HG03565 (cell line): ENCODE results near the gene MYO18B.

Source experiments
- ATAC-seq: cut with Tn5 transposase; IDR thresholded peaks from one replicate; pipeline ENCODE4 v1.9.1; 2021; ENCODE audit warnings: mild to moderate bottlenecking, moderate library complexity; ENCODE audit not compliant: unreplicated experiment

Gene MYO18B

DNA sequence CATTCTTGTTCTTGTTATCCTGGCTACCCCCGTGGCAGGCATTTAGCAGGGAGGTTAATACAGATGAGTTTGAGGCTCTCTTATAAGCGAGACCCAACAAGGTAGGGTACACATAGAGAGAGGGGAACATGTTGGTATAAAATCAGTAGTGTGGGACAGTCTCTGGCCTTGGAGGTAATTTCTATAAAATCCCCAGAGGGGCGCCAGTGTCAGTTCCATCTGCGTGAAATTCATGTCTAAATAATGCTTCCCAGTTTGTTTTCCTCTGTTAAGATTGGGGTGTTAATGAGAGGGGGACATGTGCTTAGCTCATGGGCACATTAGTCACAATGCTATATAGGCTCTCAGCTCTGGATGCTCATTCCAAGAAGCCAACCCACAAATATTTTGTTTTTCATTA is 150.7 kb downstream of the MYO18B start:
- ATAC-seq = no peak

DNA sequence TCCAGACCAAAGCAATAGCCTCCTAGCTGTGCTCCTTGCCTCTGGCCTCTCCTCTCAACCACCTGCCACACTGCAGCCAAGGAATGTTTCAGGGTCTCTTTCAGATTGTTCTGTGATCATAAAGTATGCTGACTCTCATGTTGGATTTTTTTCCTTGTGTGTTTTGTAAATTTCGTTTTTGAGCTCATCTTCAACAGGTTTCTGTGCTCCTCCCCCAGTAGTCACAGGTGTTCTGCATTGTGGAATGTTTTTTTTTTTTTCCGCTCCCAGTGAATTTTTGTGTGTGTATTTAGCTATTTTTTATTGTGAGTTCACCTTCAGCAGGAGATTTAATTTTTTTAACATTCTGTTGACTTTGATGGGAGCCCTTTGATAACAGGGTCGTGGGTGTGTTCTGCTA is 153.7 kb downstream of the MYO18B start:
- no peak for ATAC-seq

GRCh38 chr22:25896098-25896497 is 154.1 kb downstream of the MYO18B start:
- ATAC-seq = no peak

DNA sequence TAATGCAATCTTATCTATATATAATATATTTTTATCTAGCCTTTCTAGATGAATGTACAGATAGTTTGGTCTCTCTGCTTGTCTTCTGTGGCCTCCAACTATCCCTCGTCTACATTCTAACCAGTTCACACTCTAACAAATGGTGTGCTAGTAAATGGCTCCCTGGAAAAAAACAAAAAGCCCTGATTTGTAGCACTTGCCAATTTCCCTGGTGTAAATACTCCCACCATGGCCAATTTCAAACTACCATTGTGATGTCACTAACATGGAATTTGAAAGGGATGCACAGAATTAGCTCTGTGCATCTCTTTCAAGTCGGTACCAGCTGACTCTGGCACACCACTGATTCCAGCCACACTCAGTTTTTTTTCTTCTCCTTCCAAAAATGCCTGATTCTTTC is 154.6 kb downstream of the MYO18B start:
- no peak for ATAC-seq

- no peak for ATAC-seq
These were observed 156.8 kb downstream of the MYO18B start for GRCh38 chr22:25898707-25899365.

DNA sequence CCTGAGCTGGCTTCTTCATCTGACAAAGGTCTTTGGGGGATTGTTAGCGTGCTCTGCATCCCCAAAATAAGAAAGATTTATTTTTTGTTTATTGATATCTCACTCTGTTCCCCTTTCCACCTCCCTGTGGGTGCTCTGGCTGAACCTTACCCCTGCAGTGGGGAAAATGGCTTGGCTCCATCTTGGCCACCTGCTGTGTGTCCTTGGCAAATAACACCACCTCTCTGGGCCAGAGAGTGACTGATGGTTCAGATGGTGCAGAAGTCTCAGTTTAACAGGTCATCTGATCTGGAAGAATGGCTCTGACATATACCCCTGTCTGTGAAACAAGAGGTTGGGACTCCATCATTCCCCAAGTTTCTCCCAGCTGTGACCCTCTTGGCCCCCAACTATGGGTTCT is 157.6 kb downstream of the MYO18B start:
- no peak for ATAC-seq

DNA sequence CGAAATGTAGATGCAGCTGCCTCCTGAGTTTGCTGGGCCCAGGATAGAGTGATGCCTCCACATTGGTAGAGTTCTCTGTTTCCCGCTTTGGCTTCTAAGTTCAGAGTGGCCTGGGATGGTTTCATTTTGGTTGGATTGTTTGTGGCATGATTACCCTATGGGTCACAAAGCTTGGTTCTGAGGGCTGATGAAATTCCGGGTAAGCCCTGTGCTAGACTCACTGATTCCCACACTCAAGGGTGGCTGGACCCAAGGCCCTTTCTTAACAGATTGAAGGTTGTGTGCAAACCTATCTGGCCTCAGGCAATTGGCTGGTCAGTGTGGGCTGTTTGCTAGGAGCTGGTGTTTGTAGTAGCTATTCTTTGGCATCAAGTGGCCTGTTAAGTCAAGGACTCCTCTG is 158.4 kb downstream of the MYO18B start:
- ATAC-seq = no peak

- ATAC-seq = no peak
These were observed 158.9 kb downstream of the MYO18B start for GRCh38 chr22:25900880-25901279.

GRCh38 chr22:25902402-25902801 is 160.4 kb downstream of the MYO18B start:
- no peak for ATAC-seq

- ATAC-seq = no peak
These were observed 161.3 kb downstream of the MYO18B start for GRCh38 chr22:25903294-25903693.

- ATAC-seq = no peak
These were observed 166.2 kb downstream of the MYO18B start for GRCh38 chr22:25908212-25908611.

DNA sequence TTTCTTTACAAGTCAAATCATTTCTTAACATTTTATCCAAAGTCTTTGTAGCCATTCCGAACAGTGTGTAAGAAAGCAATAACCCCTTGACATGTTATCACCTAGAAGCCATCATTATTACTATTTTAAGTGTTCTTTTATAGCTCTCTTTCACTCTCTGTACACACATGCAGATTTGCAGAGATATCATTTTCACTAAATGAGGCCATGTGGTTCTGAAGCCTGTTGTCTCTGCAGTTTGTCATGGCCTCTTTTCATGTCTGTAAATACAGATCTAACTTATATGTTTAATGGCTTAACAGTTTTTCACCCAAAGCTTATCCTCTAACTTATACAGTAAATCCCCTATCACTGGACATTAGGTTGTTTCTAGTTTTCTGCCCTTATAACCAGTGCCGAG is 166.8 kb downstream of the MYO18B start:
- ATAC-seq = no peak

GRCh38 chr22:25909614-25910387 is 167.8 kb downstream of the MYO18B start:
- ATAC-seq = no peak

GRCh38 chr22:25911243-25911972 is 169.4 kb downstream of the MYO18B start:
- ATAC-seq = no peak

DNA sequence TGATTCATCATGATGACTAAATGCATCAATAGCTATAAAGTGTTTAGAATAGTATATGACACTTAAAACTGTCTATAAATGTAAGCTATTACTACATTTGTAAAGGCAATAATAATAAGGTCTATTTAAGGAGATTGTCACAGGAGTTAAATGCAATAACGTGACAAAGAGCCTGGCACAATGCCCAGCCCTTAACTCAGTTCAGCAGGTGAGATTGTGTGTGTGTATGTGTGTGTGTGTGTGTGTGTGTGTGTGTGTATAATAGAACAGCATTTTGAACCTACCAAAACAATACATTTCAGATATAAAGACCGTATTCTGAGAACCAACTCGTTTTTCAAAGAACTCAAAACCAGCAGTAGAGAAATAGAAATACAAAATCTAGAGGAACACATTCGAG is 177.5 kb downstream of the MYO18B start:
- no peak for ATAC-seq

GRCh38 chr22:25922141-25922540 is 180.2 kb downstream of the MYO18B start:
- ATAC-seq = no peak

- no peak for ATAC-seq
These were observed 181.9 kb downstream of the MYO18B start for GRCh38 chr22:25923914-25924313.

- no peak for ATAC-seq
These were observed 186.1 kb downstream of the MYO18B start for GRCh38 chr22:25928038-25928437.

GRCh38 chr22:25929321-25929878 is 187.4 kb downstream of the MYO18B start:
- ATAC-seq = no peak

GRCh38 chr22:25930083-25930482 is 188.1 kb downstream of the MYO18B start:
- ATAC-seq = no peak

DNA sequence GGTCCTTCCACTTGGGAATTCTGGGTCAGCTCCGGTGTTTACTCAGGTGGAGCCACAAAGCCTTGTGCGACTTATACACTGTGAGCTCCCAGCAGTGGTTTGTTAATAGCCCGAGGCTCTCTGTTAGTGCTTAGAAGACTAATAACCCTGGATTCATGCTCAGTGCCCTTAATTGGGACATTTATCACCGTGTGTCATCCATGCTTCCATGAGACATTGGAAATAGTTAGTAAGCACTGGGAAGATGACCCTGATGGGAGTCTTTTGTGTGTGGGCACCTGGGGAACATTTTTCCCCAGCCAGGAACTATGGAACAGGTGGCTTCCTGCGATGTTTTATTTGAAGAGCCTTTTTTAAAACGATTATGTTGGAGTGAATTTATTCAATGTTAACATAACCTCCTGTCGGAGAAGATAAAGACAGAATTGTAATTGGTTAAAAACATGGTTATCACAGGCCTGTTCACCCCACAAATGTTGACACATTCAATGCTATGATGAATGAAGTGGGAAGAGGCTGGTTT is 188.9 kb downstream of the MYO18B start:
- no peak for ATAC-seq
